ENCODE data around the gene SYS1. TPM values are rescaled to one million over a fixed set of nuclear protein-coding genes. Genes with fewer than 3 reads are reported as not detected.

SYS1 gene
- total and polyA plus RNA-seq, 3 experiments from 2014 or later: 40.1 to 54.0 (median 48.3) TPM

- Histone ChIP-seq H3K9me3 (ENCODE audit: low read length) (no peaks in the 10 kb centered on the region), H3K27ac (ENCODE audit: low read depth, low read length) (no peak within 1 kb of the TSS), H3K4me3 (ENCODE audit: low read length) (no peak within 1 kb of the TSS), H3K4me1 (ENCODE audit: insufficient read depth, low read length) (peaks cover 2% of the 10 kb centered on the region), H3K27me3 (ENCODE audit: insufficient read depth, low read length, poor library complexity, severe bottlenecking) (no peaks in the 10 kb centered on the region), H3K36me3 (ENCODE audit: insufficient read depth, low read length) (no peaks in the 10 kb centered on the region)
- H3K9me3 Mint-ChIP-seq: no peaks in the 10 kb centered on the region
- CTCF ChIA-PET: interaction anchor here (1.6 to 8.9 kb wide), 2 partner anchors 9 to 16 kb away, joined by 5 to 137 read pairs; partner anchors contain the start of gene SYS1
- no peak for DNase-seq
- peaks cover 0 to 26% (median 12%) of the 10 kb centered on the region in 3 donors for H3K36me3 Mint-ChIP-seq
- no peaks in the 10 kb centered on the region for H3K27me3 Mint-ChIP-seq
- peaks cover 12 to 13% (median 12%) of the 10 kb centered on the region in 3 donors for H3K4me1 Mint-ChIP-seq
- H3K4me3 Mint-ChIP-seq: no peak within 1 kb of the TSS
- POLR2A ChIA-PET: no interaction called here
- H3K27ac Mint-ChIP-seq: no peak within 1 kb of the TSS
These were observed 15.2 kb downstream of the SYS1 start, which contains the start of gene TP53TG5 for GRCh38 chr20:45378191-45378590. Gene TP53TG5 (minus strand): TSS chr20:45378325. CDS start chr20:45378236, 89 bp downstream.

- Histone ChIP-seq H3K36me3 (ENCODE audit: insufficient read depth, low read length) (no peaks in the 10 kb centered on the region), H3K27me3 (ENCODE audit: insufficient read depth, low read length, poor library complexity, severe bottlenecking) (no peaks in the 10 kb centered on the region), H3K27ac (ENCODE audit: low read depth, low read length) (no peak overlapping the region), H3K9me3 (ENCODE audit: low read length) (no peaks in the 10 kb centered on the region), H3K4me3 (ENCODE audit: low read length) (no peak overlapping the region), H3K4me1 (ENCODE audit: insufficient read depth, low read length) (no peaks in the 10 kb centered on the region)
- peaks cover 0 to 6% (median 0%) of the 10 kb centered on the region in 5 donors for H3K9me3 Mint-ChIP-seq
- ChIA-PET POLR2A (no interaction called here), CTCF (interaction anchor here (0.9 to 3.0 kb wide), 4 partner anchors 10 to 50 kb away, joined by 3 to 19 read pairs (median 6); no protein-coding TSS in a partner anchor)
- H3K27me3 Mint-ChIP-seq: no peaks in the 10 kb centered on the region
- H3K27ac Mint-ChIP-seq: no peak overlapping the region
- H3K4me1 Mint-ChIP-seq: peaks cover 2 to 10% (median 3%) of the 10 kb centered on the region in 3 donors
- H3K4me3 Mint-ChIP-seq: no peak overlapping the region
- DNase-seq: no peak
- peaks cover 8 to 12% (median 9%) of the 10 kb centered on the region in 3 donors for H3K36me3 Mint-ChIP-seq
These were observed 24.3 kb downstream of the SYS1 start for GRCh38 chr20:45387274-45387673.

DNA sequence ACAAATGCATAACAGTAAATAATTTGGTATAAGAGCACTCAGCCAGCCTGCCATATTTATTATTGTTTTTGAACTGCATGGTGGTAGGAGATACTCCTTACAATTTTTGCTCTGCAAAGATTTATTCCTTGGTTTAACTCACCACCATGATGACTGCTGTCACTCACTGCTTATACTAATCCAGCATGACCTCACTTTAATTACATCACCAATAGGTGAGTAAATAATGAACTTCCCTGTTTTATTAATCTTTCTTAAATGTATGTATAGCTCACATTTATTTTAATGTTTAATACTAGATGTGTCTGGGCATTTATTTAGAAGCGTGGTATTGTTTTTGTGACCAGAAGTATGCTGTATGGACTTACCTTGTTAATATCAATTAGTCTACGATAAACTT, 28.0 kb downstream of the SYS1 start:
- Histone ChIP-seq H3K27ac (ENCODE audit: low read depth, low read length) (no peak overlapping the region), H3K27me3 (ENCODE audit: insufficient read depth, low read length, poor library complexity, severe bottlenecking) (no peaks in the 10 kb centered on the region), H3K36me3 (ENCODE audit: insufficient read depth, low read length) (no peaks in the 10 kb centered on the region), H3K4me3 (ENCODE audit: low read length) (no peak overlapping the region), H3K4me1 (ENCODE audit: insufficient read depth, low read length) (no peaks in the 10 kb centered on the region), H3K9me3 (ENCODE audit: low read length) (no peaks in the 10 kb centered on the region)
- DNase-seq: no peak
- peaks cover 2 to 10% (median 3%) of the 10 kb centered on the region in 3 donors for H3K4me1 Mint-ChIP-seq
- peak overlapping the region in 1 of 8 donors; percentile 25 for H3K27ac Mint-ChIP-seq
- ChIA-PET POLR2A (no interaction called here), CTCF (interaction anchor here (1.1 to 1.9 kb wide), 2 partner anchors 15 to 17 kb away, joined by 3 to 7 read pairs; no protein-coding TSS in a partner anchor)
- H3K36me3 Mint-ChIP-seq: peaks cover 10 to 19% (median 12%) of the 10 kb centered on the region in 3 donors
- no peaks in the 10 kb centered on the region for H3K27me3 Mint-ChIP-seq
- peaks cover 0 to 6% (median 0%) of the 10 kb centered on the region in 5 donors for H3K9me3 Mint-ChIP-seq
- H3K4me3 Mint-ChIP-seq: no peak overlapping the region

- DNase-seq: no peak
- Histone ChIP-seq H3K4me1 (ENCODE audit: insufficient read depth, low read length) (no peaks in the 10 kb centered on the region), H3K36me3 (ENCODE audit: insufficient read depth, low read length) (no peaks in the 10 kb centered on the region), H3K4me3 (ENCODE audit: low read length) (no peak overlapping the region), H3K27me3 (ENCODE audit: insufficient read depth, low read length, poor library complexity, severe bottlenecking) (no peaks in the 10 kb centered on the region), H3K9me3 (ENCODE audit: low read length) (no peaks in the 10 kb centered on the region), H3K27ac (ENCODE audit: low read depth, low read length) (no peak overlapping the region)
- peaks cover 10 to 19% (median 12%) of the 10 kb centered on the region in 3 donors for H3K36me3 Mint-ChIP-seq
- ChIA-PET POLR2A (no interaction called here), CTCF (interaction anchor here (1.1 to 1.9 kb wide), 3 partner anchors 15 to 29 kb away, joined by 3 to 7 read pairs (median 4); partner anchors contain the start of gene SYS1)
- H3K27ac Mint-ChIP-seq: peak overlapping the region in 2 of 8 donors; percentile 2 to 15
- no peak overlapping the region for H3K4me3 Mint-ChIP-seq
- H3K4me1 Mint-ChIP-seq: peaks cover 2 to 10% (median 3%) of the 10 kb centered on the region in 3 donors
- H3K27me3 Mint-ChIP-seq: no peaks in the 10 kb centered on the region
- peaks cover 0 to 6% (median 0%) of the 10 kb centered on the region in 5 donors for H3K9me3 Mint-ChIP-seq
These were observed 28.6 kb downstream of the SYS1 start for GRCh38 chr20:45391559-45391958.

DNA sequence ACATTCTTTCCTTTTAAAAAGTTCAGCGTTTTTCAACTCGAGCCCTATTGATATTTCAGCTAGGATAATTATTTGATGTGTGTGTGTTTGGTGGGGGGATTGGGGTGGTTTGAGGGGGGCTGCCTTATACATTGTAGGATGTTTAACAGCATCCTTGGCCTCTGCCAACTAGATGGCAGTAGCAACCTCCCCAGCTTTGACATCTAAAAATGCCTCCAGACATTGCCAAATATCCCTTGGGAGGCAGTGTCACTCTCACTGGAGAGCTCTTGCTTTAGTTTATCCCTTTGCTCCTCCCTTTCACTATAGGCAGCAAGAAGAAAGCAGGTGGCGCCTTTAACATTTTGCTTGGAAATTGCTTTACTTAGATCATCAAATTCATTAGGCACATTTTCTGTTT, 29.8 kb downstream of the SYS1 start:
- H3K4me1 ChIP-seq (ENCODE audit: insufficient read depth, low read length): no peaks in the 10 kb centered on the region
- H3K9me3 Mint-ChIP-seq: no peaks in the 10 kb centered on the region
- H3K9me3 ChIP-seq (ENCODE audit: low read length): no peaks in the 10 kb centered on the region
- peaks cover 2 to 10% (median 3%) of the 10 kb centered on the region in 3 donors for H3K4me1 Mint-ChIP-seq
- H3K27ac Mint-ChIP-seq: no peak overlapping the region
- no peak for DNase-seq
- H3K4me3 Mint-ChIP-seq: no peak overlapping the region
- ChIA-PET CTCF (interaction anchor here (0.6 to 1.9 kb wide), 4 partner anchors 19 to 44 kb away, joined by 3 to 7 read pairs (median 4); partner anchors contain the start of gene SYS1), POLR2A (no interaction called here)
- H3K4me3 ChIP-seq (ENCODE audit: low read length): no peak overlapping the region
- peaks cover 2 to 13% (median 5%) of the 10 kb centered on the region in 3 donors for H3K36me3 Mint-ChIP-seq
- H3K27me3 ChIP-seq (ENCODE audit: insufficient read depth, low read length, poor library complexity, severe bottlenecking): no peaks in the 10 kb centered on the region
- no peaks in the 10 kb centered on the region for H3K36me3 ChIP-seq (ENCODE audit: insufficient read depth, low read length)
- no peak overlapping the region for H3K27ac ChIP-seq (ENCODE audit: low read depth, low read length)
- H3K27me3 Mint-ChIP-seq: no peaks in the 10 kb centered on the region

DNA sequence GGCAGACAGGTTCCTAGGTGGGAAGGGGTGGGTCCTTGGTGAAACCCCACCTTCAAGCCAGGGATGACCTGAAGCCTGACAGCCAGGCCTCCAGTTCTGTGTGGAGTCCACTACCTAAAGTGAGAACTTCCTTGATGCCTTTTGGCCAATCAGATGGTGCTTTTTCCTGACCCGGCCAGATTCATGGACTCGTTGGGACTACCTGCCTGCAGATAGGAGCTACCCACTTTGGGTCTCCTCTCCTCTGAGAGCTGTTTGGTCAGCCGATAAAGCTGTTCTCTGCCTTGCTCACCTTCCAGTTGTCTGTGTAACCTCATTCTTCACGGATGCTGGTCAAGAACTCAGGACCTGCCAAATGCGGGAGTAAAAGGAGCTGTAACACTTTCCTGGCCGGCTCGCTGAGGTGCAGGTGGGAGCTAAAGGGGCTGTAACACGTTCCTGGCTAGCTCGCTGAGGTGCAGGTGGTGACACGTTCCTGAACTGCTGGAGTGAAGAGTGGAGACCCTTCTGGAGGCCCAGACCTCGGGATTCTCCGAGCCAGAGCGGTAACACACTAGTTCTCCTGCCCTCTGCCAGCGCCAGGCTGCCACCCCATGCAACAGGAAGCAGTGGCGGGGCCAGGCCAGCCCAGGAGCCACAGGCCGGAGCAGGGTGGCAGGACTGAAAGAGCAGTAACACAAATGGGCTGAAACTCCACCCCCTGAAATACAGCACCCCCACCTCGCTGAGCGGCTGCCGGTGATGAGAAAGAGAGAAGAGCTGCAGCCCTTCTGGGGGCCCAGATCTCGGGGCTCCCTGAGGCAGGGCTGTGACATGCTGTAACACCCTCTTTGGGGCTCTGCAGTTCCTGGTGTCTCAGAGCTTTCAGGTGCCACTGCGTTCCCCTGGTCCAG, 31.5 kb downstream of the SYS1 start:
- ChIA-PET CTCF (interaction anchor here (0.9 to 1.6 kb wide), 4 partner anchors 20 to 42 kb away, joined by 3 to 8 read pairs (median 4); no protein-coding TSS in a partner anchor), POLR2A (no interaction called here)
- Mint-ChIP-seq H3K27ac (no peak overlapping the region), H3K4me1 (peaks cover 2 to 10% (median 3%) of the 10 kb centered on the region in 3 donors), H3K9me3 (peaks cover 0 to 2% (median 0%) of the 10 kb centered on the region in 5 donors), H3K36me3 (peaks cover 6 to 10% (median 8%) of the 10 kb centered on the region in 3 donors), H3K4me3 (no peak overlapping the region), H3K27me3 (no peaks in the 10 kb centered on the region)
- H3K36me3 ChIP-seq (ENCODE audit: insufficient read depth, low read length): no peaks in the 10 kb centered on the region
- no peak for DNase-seq
- no peaks in the 10 kb centered on the region for H3K27me3 ChIP-seq (ENCODE audit: insufficient read depth, low read length, poor library complexity, severe bottlenecking)
- H3K4me1 ChIP-seq (ENCODE audit: insufficient read depth, low read length): no peaks in the 10 kb centered on the region
- H3K4me3 ChIP-seq (ENCODE audit: low read length): no peak overlapping the region
- no peaks in the 10 kb centered on the region for H3K9me3 ChIP-seq (ENCODE audit: low read length)
- H3K27ac ChIP-seq (ENCODE audit: low read depth, low read length): no peak overlapping the region

- peaks cover 2 to 7% (median 4%) of the 10 kb centered on the region in 5 donors for H3K9me3 Mint-ChIP-seq
These were observed 32.1 kb downstream of the SYS1 start for GRCh38 chr20:45395114-45395415.

DNA sequence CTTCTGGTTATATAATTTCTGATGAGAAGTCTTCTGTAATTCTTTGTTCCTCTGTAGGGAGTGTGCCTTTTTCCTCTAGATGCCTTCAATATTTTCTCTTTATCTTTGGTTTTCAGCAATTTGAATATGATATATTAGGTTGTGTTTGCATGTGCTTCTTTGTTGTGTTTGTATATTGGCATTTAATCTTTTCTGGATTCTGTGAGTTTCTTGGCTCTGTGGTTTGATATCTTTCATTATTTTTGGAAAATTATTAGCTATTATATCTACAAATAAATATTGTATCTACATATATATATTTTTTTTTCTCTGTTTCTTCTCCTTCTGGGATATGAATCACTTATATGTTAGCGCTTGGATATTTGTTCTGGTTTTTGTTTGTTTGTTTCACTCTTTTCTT, 36.1 kb downstream of the SYS1 start:
- Mint-ChIP-seq H3K4me1 (no peaks in the 10 kb centered on the region), H3K4me3 (no peak overlapping the region), H3K27ac (no peak overlapping the region), H3K9me3 (peaks cover 8 to 17% (median 14%) of the 10 kb centered on the region in 5 donors), H3K36me3 (peaks cover 17 to 30% (median 19%) of the 10 kb centered on the region in 3 donors), H3K27me3 (no peaks in the 10 kb centered on the region)
- no peaks in the 10 kb centered on the region for H3K4me1 ChIP-seq (ENCODE audit: insufficient read depth, low read length)
- H3K4me3 ChIP-seq (ENCODE audit: low read length): no peak overlapping the region
- H3K27ac ChIP-seq (ENCODE audit: low read depth, low read length): no peak overlapping the region
- H3K27me3 ChIP-seq (ENCODE audit: insufficient read depth, low read length, poor library complexity, severe bottlenecking): no peaks in the 10 kb centered on the region
- CTCF ChIA-PET: interaction anchor here (1.1 kb wide), 1 partner anchor 25 kb away, joined by 3 read pairs; no protein-coding TSS in a partner anchor
- H3K9me3 ChIP-seq (ENCODE audit: low read length): no peaks in the 10 kb centered on the region
- H3K36me3 ChIP-seq (ENCODE audit: insufficient read depth, low read length): no peaks in the 10 kb centered on the region
- POLR2A ChIA-PET: no interaction called here
- no peak for DNase-seq

More at GRCh38 chr20:45395114-45395415, 32.1 kb downstream of the SYS1 start:
- DNase-seq: no peak
- no peak overlapping the region for H3K27ac ChIP-seq (ENCODE audit: low read depth, low read length)
- Mint-ChIP-seq H3K27me3 (no peaks in the 10 kb centered on the region), H3K4me1 (peaks cover 2 to 10% (median 3%) of the 10 kb centered on the region in 3 donors), H3K27ac (no peak overlapping the region), H3K4me3 (no peak overlapping the region), H3K36me3 (peaks cover 12 to 16% (median 13%) of the 10 kb centered on the region in 3 donors)
- no peaks in the 10 kb centered on the region for H3K27me3 ChIP-seq (ENCODE audit: insufficient read depth, low read length, poor library complexity, severe bottlenecking)
- ChIA-PET CTCF (interaction anchor here (0.9 to 1.6 kb wide), 3 partner anchors 21 to 42 kb away, joined by 3 to 8 read pairs (median 5); no protein-coding TSS in a partner anchor), POLR2A (no interaction called here)
- H3K9me3 ChIP-seq (ENCODE audit: low read length): no peaks in the 10 kb centered on the region
- no peaks in the 10 kb centered on the region for H3K36me3 ChIP-seq (ENCODE audit: insufficient read depth, low read length)
- H3K4me3 ChIP-seq (ENCODE audit: low read length): no peak overlapping the region
- no peaks in the 10 kb centered on the region for H3K4me1 ChIP-seq (ENCODE audit: insufficient read depth, low read length)
